ENCODE data around the gene RASGRP2. TPM values are rescaled to one million over a fixed set of nuclear protein-coding genes. Genes with fewer than 3 reads are reported as not detected.
A peak's percentile ranks its signal among the peaks of the same experiment; 100 is the strongest.

RASGRP2 gene
- total RNA-seq, 2 experiments from 2014 or later, result 668 to 672 TPM

GRCh38 chr11:64746486-64746885, 2.5 kb upstream of the RASGRP2 start:
- ChIA-PET POLR2A (interaction anchor here (1.8 to 18.7 kb wide), 5 partner anchors 15 to 678 kb away, joined by 4 to 634 read pairs (median 31); partner anchors contain the start of genes MEN1, PYGM and SF1), CTCF (no interaction called here)
- Mint-ChIP-seq H3K4me1 (ENCODE audit: low read depth) (peaks cover 31% of the 10 kb centered on the region), H3K36me3 (ENCODE audit: low read depth) (peaks cover 41% of the 10 kb centered on the region), H3K4me3 (peak overlapping the region; percentile 86), H3K27ac (peak overlapping the region; percentile 99), H3K27me3 (no peaks in the 10 kb centered on the region), H3K9me3 (no peaks in the 10 kb centered on the region)
- peak in 1 of 14 experiments; percentile 49 for DNase-seq
- Histone ChIP-seq H3K27me3 (ENCODE audit: control insufficient read depth in 1 of 2, insufficient read depth in 2 of 2, low read length in 2 of 2) (no peaks in the 10 kb centered on the region), H3K27ac (ENCODE audit: low read depth in 1 of 2, low read length in 2 of 2) (peak overlapping the region; percentile 95 to 99), H3K9me3 (ENCODE audit: control insufficient read depth in 1 of 2, insufficient read depth in 1 of 2, low read length in 2 of 2) (no peaks in the 10 kb centered on the region), H3K36me3 (ENCODE audit: insufficient read depth, low read length) (peaks cover 9% of the 10 kb centered on the region), H3K4me3 (ENCODE audit: low read length) (peak overlapping the region; percentile 88), H3K4me1 (ENCODE audit: insufficient read depth, low read length) (peaks cover 61% of the 10 kb centered on the region)
- ATAC-seq (ENCODE audit: poor library complexity), result no peak
- intact Hi-C loops (cut with DNase I, micrococcal nuclease), result loop anchor here in 1 of 2 experiments (1.0 kb wide), 1 partner anchor 18 kb away; no protein-coding TSS in a partner anchor
- TF ChIP-seq CTCF (IDR thresholded peaks at IDR 0.05), result no peak

- Mint-ChIP-seq H3K36me3 (ENCODE audit: low read depth) (peaks cover 45% of the 10 kb centered on the region), H3K9me3 (no peaks in the 10 kb centered on the region), H3K27me3 (no peaks in the 10 kb centered on the region), H3K4me1 (ENCODE audit: low read depth) (peaks cover 33% of the 10 kb centered on the region), H3K27ac (peak overlapping the region; percentile 99), H3K4me3 (peak overlapping the region; percentile 98)
- peak overlapping the region; percentile 95 to 99 for H3K27ac ChIP-seq (ENCODE audit: low read depth in 1 of 2, low read length in 2 of 2)
- H3K27me3 ChIP-seq (ENCODE audit: control insufficient read depth in 1 of 2, insufficient read depth in 2 of 2, low read length in 2 of 2), result no peaks in the 10 kb centered on the region
- intact Hi-C loops (cut with DNase I, micrococcal nuclease), result loop anchor here in 1 of 2 experiments (1.0 kb wide), 1 partner anchor 19 kb away; no protein-coding TSS in a partner anchor
- peak; percentile 32 for ATAC-seq (ENCODE audit: poor library complexity)
- H3K4me3 ChIP-seq (ENCODE audit: low read length), result peak overlapping the region; percentile 88
- peaks cover 15% of the 10 kb centered on the region for H3K36me3 ChIP-seq (ENCODE audit: insufficient read depth, low read length)
- DNase-seq, result peak; percentile 62 to 90 (median 76)
- peaks cover 61% of the 10 kb centered on the region for H3K4me1 ChIP-seq (ENCODE audit: insufficient read depth, low read length)
- POLR2A ChIA-PET, result interaction anchor here (0.8 to 18.7 kb wide), 35 partner anchors 10 to 1904 kb away, joined by 3 to 634 read pairs (median 10); partner anchors contain the start of genes CAPN1, CD248, CDC42BPG and FAU
- no peak for TF ChIP-seq CTCF (IDR thresholded peaks at IDR 0.05)
- no peaks in the 10 kb centered on the region for H3K9me3 ChIP-seq (ENCODE audit: control insufficient read depth in 1 of 2, insufficient read depth in 1 of 2, low read length in 2 of 2)
- CTCF ChIA-PET, result interaction anchor here (3.6 to 3.9 kb wide), 2 partner anchors 16 to 30 kb away, joined by 28 to 45 read pairs; partner anchors contain the start of gene PYGM
Measured at GRCh38 chr11:64745521-64746328, 1.8 kb upstream of the RASGRP2 start.

- POLR2A ChIA-PET, result interaction anchor here (0.7 to 18.7 kb wide), 42 partner anchors 10 to 1904 kb away, joined by 3 to 634 read pairs (median 8); partner anchors contain the start of genes CAPN1, CD248, CDC42BPG and FAU
- Histone ChIP-seq H3K27me3 (ENCODE audit: control insufficient read depth in 1 of 2, insufficient read depth in 2 of 2, low read length in 2 of 2) (no peaks in the 10 kb centered on the region), H3K4me1 (ENCODE audit: insufficient read depth, low read length) (peaks cover 61% of the 10 kb centered on the region), H3K4me3 (ENCODE audit: low read length) (peak overlapping the region; percentile 88), H3K27ac (ENCODE audit: low read depth in 1 of 2, low read length in 2 of 2) (peak overlapping the region; percentile 95 to 99), H3K9me3 (ENCODE audit: control insufficient read depth in 1 of 2, insufficient read depth in 1 of 2, low read length in 2 of 2) (no peaks in the 10 kb centered on the region), H3K36me3 (ENCODE audit: insufficient read depth, low read length) (peaks cover 20% of the 10 kb centered on the region)
- intact Hi-C loops (cut with DNase I, micrococcal nuclease), result no loop called here
- H3K4me1 Mint-ChIP-seq (ENCODE audit: low read depth), result peaks cover 35% of the 10 kb centered on the region
- no peaks in the 10 kb centered on the region for H3K27me3 Mint-ChIP-seq
- H3K4me3 Mint-ChIP-seq, result peak overlapping the region; percentile 98
- CTCF ChIA-PET, result interaction anchor here (3.5 to 3.9 kb wide), 4 partner anchors 17 to 31 kb away, joined by 13 to 45 read pairs (median 24); partner anchors contain the start of gene PYGM
- H3K27ac Mint-ChIP-seq, result peak overlapping the region; percentile 99
- peak; percentile 36 for ATAC-seq (ENCODE audit: poor library complexity)
- TF ChIP-seq CTCF (IDR thresholded peaks at IDR 0.05), result no peak
- peak; percentile 66 to 97 (median 91) for DNase-seq
- H3K9me3 Mint-ChIP-seq, result no peaks in the 10 kb centered on the region
- H3K36me3 Mint-ChIP-seq (ENCODE audit: low read depth), result peaks cover 45% of the 10 kb centered on the region
Measured at GRCh38 chr11:64745189-64745520, 1.2 kb upstream of the RASGRP2 start.

All from CD4-positive, alpha-beta T cell (primary cell).